GM10266 (cell line): ENCODE results near the gene EPHA6.
"Not testable (repeated sequence)": the region's sequence is repeated elsewhere in the genome, so short reads cannot be mapped to it uniquely, and the experiment has no call there.

ENCODE experiments used
- DNase-seq: peaks from one replicate; pipeline ENCODE4 v3.0.0; 2012; ENCODE audit errors: extremely low spot score
- CTCF ChIP-seq: IDR thresholded peaks from 2 replicates; pipeline ENCODE4 v1.5.1; 2012; ENCODE audit warnings: mild to moderate bottlenecking, low read depth; ENCODE audit not compliant: control insufficient read depth, insufficient read depth; ENCODE audit errors: missing control alignments

Gene EPHA6

GRCh38 chr3:97479740-97480139 lies 665.3 kb downstream of the EPHA6 start:
- DNase-seq: no peak
- no peak for TF ChIP-seq CTCF

- DNase-seq: not testable (repeated sequence)
These were observed 666.4 kb downstream of the EPHA6 start for GRCh38 chr3:97480696-97481289.

- no peak for DNase-seq
- no peak for TF ChIP-seq CTCF
These were observed 667.0 kb downstream of the EPHA6 start for GRCh38 chr3:97481416-97481815.

GRCh38 chr3:97485206-97485605 lies 670.8 kb downstream of the EPHA6 start:
- no peak for DNase-seq
- TF ChIP-seq CTCF: no peak

GRCh38 chr3:97487587-97487986 lies 673.2 kb downstream of the EPHA6 start:
- no peak for TF ChIP-seq CTCF
- DNase-seq: no peak

GRCh38 chr3:97488741-97489140 lies 674.3 kb downstream of the EPHA6 start:
- DNase-seq: no peak
- TF ChIP-seq CTCF: no peak

GRCh38 chr3:97495896-97496295 lies 681.5 kb downstream of the EPHA6 start:
- no peak for DNase-seq
- TF ChIP-seq CTCF: no peak

- TF ChIP-seq CTCF: no peak
- DNase-seq: no peak
These were observed 682.7 kb downstream of the EPHA6 start for GRCh38 chr3:97497138-97497537.
